GM23338 (cell line): Measurements from ENCODE around the gene PKNOX2.

Source experiments
- CTCF ChIP-seq, 2 experiments: fragments of 200-600 bp in 1 of 2; sonication (generic) in 1 of 2; conservative IDR thresholded peaks; 2 replicates each; pipeline versions ENCODE4 v1.5.1 to v1.6.1; 2016 to 2017; ENCODE audit warnings: antibody characterized with exemption in 2 of 2, low read depth in 2 of 2, mild to moderate bottlenecking in 2 of 2, moderate library complexity in 1 of 2
- EZH2 ChIP-seq: fragments of 200-600 bp; sonication (generic); IDR thresholded peaks from one replicate; pipeline ENCODE4 v1.8.0; 2017; ENCODE audit warnings: antibody characterized with exemption, mild to moderate bottlenecking, low read depth; ENCODE audit not compliant: unreplicated experiment
- EZH2phosphoT487 ChIP-seq: fragments of 200-600 bp; sonication (generic); IDR thresholded peaks from one replicate; pipeline ENCODE4 v1.8.1; 2018; ENCODE audit warnings: antibody characterized with exemption; ENCODE audit not compliant: unreplicated experiment
- JUNB ChIP-seq: IDR thresholded peaks from one replicate; pipeline ENCODE4 v1.6.1; 2016; ENCODE audit warnings: antibody characterized with exemption; ENCODE audit not compliant: unreplicated experiment
- POLR2AphosphoS5 ChIP-seq: IDR thresholded peaks from 2 replicates; pipeline ENCODE4 v1.6.1; 2016; ENCODE audit warnings: antibody characterized with exemption, low read depth
- REST ChIP-seq: IDR thresholded peaks from one replicate; pipeline ENCODE4 v1.6.1; 2018; ENCODE audit warnings: antibody characterized with exemption; ENCODE audit not compliant: unreplicated experiment
- ZNF331 ChIP-seq: fragments of 250-450 bp; sonication (Bioruptor Pico); IDR thresholded peaks from 2 replicates; pipeline ENCODE4 v1.5.0; 2020; ENCODE audit warnings: low read depth, mild to moderate bottlenecking, moderate library complexity

- TF ChIP-seq CTCF (conservative IDR thresholded peaks at IDR 0.05; ENCODE audit: low read depth in 2 of 2), result no peak
- TF ChIP-seq EZH2phosphoT487, result no peak
- no peak for TF ChIP-seq POLR2AphosphoS5
- TF ChIP-seq EZH2, result no peak
- no peak for TF ChIP-seq REST
- no peak for TF ChIP-seq JUNB
- TF ChIP-seq ZNF331, result no peak
Measured at GRCh38 chr11:125448136-125448535, 283.6 kb downstream of the PKNOX2 start.
